UCSD-AML1 (cell line): ENCODE results near the gene B4GALT4.

ENCODE experiments used
- DNase-seq: peaks from one replicate; lab custom pipeline; 2025; ENCODE audit not compliant: unreplicated experiment; lab: John Stamatoyannopoulos, UW

B4GALT4 gene

GRCh38 chr3:119237299-119237698 lies 3.4 kb downstream of the B4GALT4 start:
- DNase-seq: no peak

- DNase-seq: peak; percentile 33
Measured at GRCh38 chr3:119236756-119237155, 3.9 kb downstream of the B4GALT4 start.

- DNase-seq: no peak
Measured at GRCh38 chr3:119235151-119235550, 5.5 kb downstream of the B4GALT4 start.

- DNase-seq: no peak
Measured at GRCh38 chr3:119234610-119235009, 6.1 kb downstream of the B4GALT4 start.

- DNase-seq: no peak
Measured at GRCh38 chr3:119230745-119231144, 9.9 kb downstream of the B4GALT4 start.

- no peak for DNase-seq
Measured at GRCh38 chr3:119230071-119230470, 10.6 kb downstream of the B4GALT4 start.

GRCh38 chr3:119229190-119229589 lies 11.5 kb downstream of the B4GALT4 start:
- DNase-seq: no peak

GRCh38 chr3:119228373-119229145 lies 12.1 kb downstream of the B4GALT4 start:
- DNase-seq: no peak

- DNase-seq: no peak
Measured at GRCh38 chr3:119227070-119227850, 13.4 kb downstream of the B4GALT4 start.

GRCh38 chr3:119225121-119225520 lies 15.6 kb downstream of the B4GALT4 start:
- DNase-seq: no peak

GRCh38 chr3:119223511-119223910 lies 17.2 kb downstream of the B4GALT4 start:
- no peak for DNase-seq

- no peak for DNase-seq
Measured at GRCh38 chr3:119222391-119222790, 18.3 kb downstream of the B4GALT4 start.

GRCh38 chr3:119221779-119222320 lies 18.8 kb downstream of the B4GALT4 start:
- DNase-seq: no peak

- DNase-seq: no peak
Measured at GRCh38 chr3:119220970-119221667, 19.6 kb downstream of the B4GALT4 start.

- no peak for DNase-seq
Measured at GRCh38 chr3:119220198-119220597, 20.5 kb downstream of the B4GALT4 start.

GRCh38 chr3:119219069-119219468 lies 21.6 kb downstream of the B4GALT4 start:
- DNase-seq: no peak

- DNase-seq: no peak
Measured at GRCh38 chr3:119211803-119212202, 28.9 kb downstream of the B4GALT4 start.

- DNase-seq: peak; percentile 14
Measured at GRCh38 chr3:119211193-119211592, 29.5 kb downstream of the B4GALT4 start.

- no peak for DNase-seq
Measured at GRCh38 chr3:119207512-119207875, 33.2 kb downstream of the B4GALT4 start.

- peak; percentile 24 for DNase-seq
Measured at GRCh38 chr3:119206611-119207511, 33.8 kb downstream of the B4GALT4 start.
